SK-N-SH (cell line): ENCODE data around the gene SMAD4. TPM values are rescaled to one million over a fixed set of nuclear protein-coding genes. Genes with fewer than 3 reads are reported as not detected.
A peak's percentile ranks its signal among the peaks of the same experiment; 100 is the strongest.

ENCODE experiments used
- CTCF ChIA-PET: fragments of 300-600, 350-600 bp; formaldehyde crosslinking; extraction: SDS; loops from one replicate; lab custom pipeline; 2021; lab: Yijun Ruan, JAX
- POLR2A ChIA-PET: fragments of 350-600 bp; sonication (Branson Sonifier 250); formaldehyde crosslinking; extraction: SDS; loops from one replicate; lab custom pipeline; 2020; ENCODE audit warnings: antibody characterized with exemption, inconsistent platforms; lab: Yijun Ruan, JAX
- DNase-seq: peaks from one replicate; pipeline ENCODE4 v3.0.0; 2012
- H2AFZ ChIP-seq: fragments of 200-600 bp; sonication (generic); 2 replicates; pipeline ENCODE4 v1.8.1; 2016; ENCODE audit warnings: antibody characterized with exemption, mild to moderate bottlenecking, low read depth
- H3F3A ChIP-seq: fragments of 200-600 bp; sonication (generic); replicated peaks from 2 replicates; pipeline ENCODE3; 2016; ENCODE audit warnings: antibody characterized with exemption, mild to moderate bottlenecking; ENCODE audit not compliant: insufficient read depth
- H3K27ac ChIP-seq, 2 experiments: fragments of 200-500 bp in 1 of 2; fragments of 200-600 bp in 1 of 2; sonication (Bioruptor generic) in 1 of 2; sonication (generic), shearing (Covaris generic) in 1 of 2; 2 replicates each; pipeline versions ENCODE4 v1.5.1 to v1.6.1; 2014 to 2016; ENCODE audit warnings: low read depth in 2 of 2, inconsistent platforms in 1 of 2, low read length in 1 of 2, mild to moderate bottlenecking in 1 of 2, mixed read lengths in 1 of 2
- H3K27me3 ChIP-seq: fragments of 200-600 bp; sonication (generic), shearing (Covaris generic); 2 replicates; pipeline ENCODE4 v1.6.1; 2016; ENCODE audit warnings: mixed run types; ENCODE audit not compliant: insufficient read depth
- H3K36me3 ChIP-seq, 2 experiments: fragments of 200-500 bp in 1 of 2; fragments of 200-600 bp in 1 of 2; sonication (Bioruptor generic) in 1 of 2; sonication (generic) in 1 of 2; replicated peaks in 1 of 2; 2 replicates each; pipeline versions ENCODE3 to v1.5.1; 2014 to 2016; ENCODE audit warnings: low read length in 1 of 2, mild to moderate bottlenecking in 1 of 2; ENCODE audit not compliant: insufficient read depth in 2 of 2, control insufficient read depth in 1 of 2
- H3K4me1 ChIP-seq, 2 experiments: fragments of 200-500 bp in 1 of 2; fragments of 200-600 bp in 1 of 2; sonication (Bioruptor generic) in 1 of 2; sonication (generic), shearing (Covaris generic) in 1 of 2; 2 replicates each; pipeline versions ENCODE4 v1.5.1 to v1.6.1; 2014 to 2016; ENCODE audit warnings: low read depth in 1 of 2, low read length in 1 of 2, mixed run types in 1 of 2; ENCODE audit not compliant: insufficient read depth in 2 of 2, control insufficient read depth in 1 of 2
- H3K4me2 ChIP-seq: fragments of 200-600 bp; sonication (generic), shearing (Covaris generic); 2 replicates; pipeline ENCODE4 v1.6.1; 2017; ENCODE audit warnings: mixed run types
- H3K4me3 ChIP-seq, 2 experiments: fragments of 200-500 bp in 1 of 2; fragments of 200-600 bp in 1 of 2; sonication (Bioruptor generic) in 1 of 2; sonication (generic), shearing (Covaris generic) in 1 of 2; 2 replicates each; pipeline versions ENCODE4 v1.5.1 to v1.8.1; 2014 to 2016; ENCODE audit warnings: low read depth in 2 of 2, inconsistent platforms in 1 of 2, low read length in 1 of 2, mild to moderate bottlenecking in 1 of 2, mixed read lengths in 1 of 2, moderate library complexity in 1 of 2
- H3K79me2 ChIP-seq: fragments of 200-600 bp; sonication (generic); 2 replicates; pipeline ENCODE4 v1.8.1; 2017; ENCODE audit warnings: mild to moderate bottlenecking; ENCODE audit not compliant: insufficient read depth
- H3K9ac ChIP-seq: fragments of 200-600 bp; sonication (generic); 2 replicates; pipeline ENCODE4 v1.6.1; 2017; ENCODE audit warnings: mixed run types
- H3K9me2 ChIP-seq: fragments of 200-600 bp; sonication (generic); 2 replicates; pipeline ENCODE4 v1.6.1; 2017; ENCODE audit warnings: mixed run types
- H3K9me3 ChIP-seq: fragments of 200-600 bp; sonication (generic); 2 replicates; pipeline ENCODE4 v1.6.1; 2017; ENCODE audit warnings: mixed run types, mild to moderate bottlenecking, moderate library complexity
- H4K20me1 ChIP-seq: fragments of 200-600 bp; sonication (generic); 2 replicates; pipeline ENCODE4 v1.6.1; 2017; ENCODE audit warnings: mild to moderate bottlenecking, mixed run types; ENCODE audit not compliant: insufficient read depth
- CHD2 ChIP-seq: fragments of 150-350 bp; IDR thresholded peaks from 2 replicates; pipeline ENCODE4 v1.6.1; 2018; ENCODE audit warnings: low read length; ENCODE audit not compliant: partially characterized antibody
- EP300 ChIP-seq, 2 experiments: IDR thresholded peaks; 2 replicates each; pipeline versions ENCODE4 v1.4.0 to v1.6.1; 2012; ENCODE audit warnings: borderline replicate concordance in 1 of 2, low read depth in 1 of 2, low read length in 1 of 2
- FOXM1 ChIP-seq: IDR thresholded peaks from 2 replicates; pipeline ENCODE4 v1.4.0; 2012; ENCODE audit warnings: low read depth, mild to moderate bottlenecking
- RCOR1 ChIP-seq: fragments of 150-350 bp; IDR thresholded peaks from 2 replicates; pipeline ENCODE4 v1.6.1; 2017; ENCODE audit warnings: antibody characterized with exemption, low read length
- REST ChIP-seq: IDR thresholded peaks from 2 replicates; pipeline ENCODE4 v1.6.1; 2012; ENCODE audit warnings: mild to moderate bottlenecking, low read depth, low read length, moderate library complexity
- SMC3 ChIP-seq: IDR thresholded peaks from 2 replicates; pipeline ENCODE4 v1.6.1; 2012; ENCODE audit warnings: low read depth, low read length, improper control_type of control experiment
- TCF12 ChIP-seq: IDR thresholded peaks from 2 replicates; pipeline ENCODE4 v1.4.0; 2012
- TEAD4 ChIP-seq: IDR thresholded peaks from 2 replicates; pipeline ENCODE4 v1.4.0; 2012; ENCODE audit warnings: mild to moderate bottlenecking, borderline replicate concordance; ENCODE audit not compliant: insufficient read depth
- WGBS: methylation state at CpG from one replicate; pipeline ENCODE4 v1.1.6; 2017; ENCODE audit warnings: low lambda C conversion rate; 5-methylcytosine and 5-hydroxymethylcytosine counted together
- polyA plus RNA-seq, 3 experiments: library from polyadenylated mRNA; depleted of rRNA; stranded (reverse); fragments of >200 nt; gene quantifications; 2 replicates each; pipeline ENCODE4 v1.2.3, GENCODE V29; 2012

The SMAD4 gene
- polyA plus RNA-seq, 1 of the 3 experiments (the other 2 are of a cell fraction) = 43.3 TPM

- ChIA-PET POLR2A (no interaction called here), CTCF (interaction anchor here (1.3 kb wide), 1 partner anchor 28 kb away, joined by 3 read pairs; no protein-coding TSS in a partner anchor)
- Histone ChIP-seq H3K9me3 (0 out of 2 replicates have a peak, but pooled peaks cover 5% of the 10 kb centered on the region), H3K27me3 (no peaks in the 10 kb centered on the region), H3K4me2 (no peak overlapping the region), H3K79me2 (peaks cover 14% of the 10 kb centered on the region; the same call in 1 of the 2 replicates), H3F3A (peaks cover under 1% of the 10 kb centered on the region), H3K4me3 (no peak overlapping the region), H3K27ac (peak overlapping the region in 1 of 2 experiments; percentile 5; a peak in 1 of 4 replicates), H3K9me2 (no peaks in the 10 kb centered on the region), H3K36me3 (peaks cover 81 to 84% of the 10 kb centered on the region in 2 experiments), H3K4me1 (peaks cover 0 to 7% of the 10 kb centered on the region in 2 experiments; a peak in 1 of 4 replicates), H3K9ac (no peak overlapping the region), H4K20me1 (no peaks in the 10 kb centered on the region), H2AFZ (no peak overlapping the region)
- DNase-seq = no peak
- no peak for TF ChIP-seq CHD2
- 62% methylated on average over 2 of the region's 2 CpGs for WGBS
Measured at GRCh38 chr18:51082571-51083267, 52.7 kb downstream of the SMAD4 start.

GRCh38 chr18:51083398-51083797, 53.4 kb downstream of the SMAD4 start:
- Histone ChIP-seq H3K27ac (no peak overlapping the region), H2AFZ (no peak overlapping the region)
- CTCF ChIA-PET = interaction anchor here (0.9 to 1.3 kb wide), 2 partner anchors 27 to 33 kb away, joined by 3 read pairs; no protein-coding TSS in a partner anchor

More at GRCh38 chr18:51083398-51083797, 53.4 kb downstream of the SMAD4 start:
- WGBS = 83% methylated on average over 1 of the region's 1 CpG
- Histone ChIP-seq H3K4me2 (no peak overlapping the region), H3K4me3 (no peak overlapping the region), H3K36me3 (peaks cover 74 to 84% of the 10 kb centered on the region in 2 experiments), H3K4me1 (peaks cover 0 to 7% of the 10 kb centered on the region in 2 experiments; a peak in 1 of 4 replicates), H3K27me3 (no peaks in the 10 kb centered on the region), H3K79me2 (peaks cover 7% of the 10 kb centered on the region; the same call in 1 of the 2 replicates), H3K9me3 (peaks cover 11% of the 10 kb centered on the region; the same call in 1 of the 2 replicates), H3K9ac (no peak overlapping the region), H3K9me2 (no peaks in the 10 kb centered on the region), H4K20me1 (no peaks in the 10 kb centered on the region), H3F3A (peaks cover 6% of the 10 kb centered on the region)
- TF ChIP-seq RCOR1 (no peak), EP300 (IDR thresholded peaks at IDR 0.05; ENCODE audit: borderline replicate concordance in 1 of 2, low read depth in 1 of 2, low read length in 1 of 2) (no peak), REST (no peak), FOXM1 (no peak), SMC3 (no peak), TCF12 (no peak), TEAD4 (no peak)
- POLR2A ChIA-PET = no interaction called here
- no peak for DNase-seq
